Mesothelial cell of epicardium (in vitro differentiated cells): Measurements from ENCODE around the gene SRSF9. TPM values are rescaled to one million over a fixed set of nuclear protein-coding genes. Genes with fewer than 3 reads are reported as not detected.
"Not testable (repeated sequence)": the region's sequence is repeated elsewhere in the genome, so short reads cannot be mapped to it uniquely, and the experiment has no call there.

Experiments used
- DNase-seq, 2 experiments: peaks; one replicate each; pipeline ENCODE4 v3.0.0; 2021; ENCODE audit warnings: low spot score in 2 of 2; ENCODE audit not compliant: unreplicated experiment in 2 of 2
- H3K27ac Mint-ChIP-seq: 2 replicates; pipeline ENCODE4 v1.8.0; 2021; ENCODE audit warnings: mixed read lengths
- H3K27me3 Mint-ChIP-seq: 2 replicates; pipeline ENCODE4 v1.8.0; 2021; ENCODE audit warnings: low read depth, mixed read lengths
- H3K36me3 Mint-ChIP-seq: 2 replicates; pipeline ENCODE4 v1.8.0; 2021; ENCODE audit warnings: mixed read lengths
- H3K4me1 Mint-ChIP-seq: 2 replicates; pipeline ENCODE4 v1.8.0; 2021; ENCODE audit warnings: mixed read lengths
- H3K4me3 Mint-ChIP-seq: 2 replicates; pipeline ENCODE4 v1.8.0; 2021; ENCODE audit warnings: mild to moderate bottlenecking, moderate library complexity, mixed read lengths
- H3K9me3 Mint-ChIP-seq: 2 replicates; pipeline ENCODE4 v1.8.0; 2021; ENCODE audit warnings: mixed read lengths
- total RNA-seq: library from RNA; stranded (reverse); gene quantifications from 3 replicates; pipeline ENCODE4 v1.2.1, GENCODE V29; 2021
- TF ChIP-seq, protein P1 (sequence below): fragments of 200-600 bp; sonication (generic); IDR thresholded peaks from one replicate; pipeline ENCODE4 v1.5.0; 2021; ENCODE audit warnings: antibody characterized with exemption; ENCODE audit not compliant: unreplicated experiment

Gene SRSF9
- total RNA-seq, 1 donor from 2014 or later: 197 TPM

DNA sequence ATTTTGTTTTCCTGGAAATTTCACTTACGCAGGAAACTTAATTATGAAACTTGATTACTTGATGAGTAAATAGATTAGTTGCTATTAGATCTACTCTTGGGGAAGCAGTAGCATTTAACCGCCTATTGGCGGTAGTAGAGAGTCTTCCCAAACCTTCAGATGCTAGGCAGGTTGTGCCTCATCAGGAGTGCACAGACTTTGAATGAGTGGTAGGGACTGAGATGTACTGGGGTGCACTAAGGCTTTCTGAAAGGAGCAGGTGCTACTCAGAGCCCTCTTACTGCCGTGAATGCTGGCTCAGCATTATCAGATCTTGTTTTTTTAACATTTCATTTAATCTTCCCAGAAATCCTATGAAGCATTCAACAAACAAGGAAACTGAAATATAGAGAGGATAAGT lies 15.6 kb downstream of the SRSF9 start:
- Mint-ChIP-seq H3K36me3 (peaks cover 16% of the 10 kb centered on the region), H3K27ac (no peak overlapping the region), H3K9me3 (no peaks in the 10 kb centered on the region), H3K27me3 (no peaks in the 10 kb centered on the region), H3K4me3 (no peak overlapping the region), H3K4me1 (no peaks in the 10 kb centered on the region)
- DNase-seq: no peak
- TF ChIP-seq, protein P1, sequence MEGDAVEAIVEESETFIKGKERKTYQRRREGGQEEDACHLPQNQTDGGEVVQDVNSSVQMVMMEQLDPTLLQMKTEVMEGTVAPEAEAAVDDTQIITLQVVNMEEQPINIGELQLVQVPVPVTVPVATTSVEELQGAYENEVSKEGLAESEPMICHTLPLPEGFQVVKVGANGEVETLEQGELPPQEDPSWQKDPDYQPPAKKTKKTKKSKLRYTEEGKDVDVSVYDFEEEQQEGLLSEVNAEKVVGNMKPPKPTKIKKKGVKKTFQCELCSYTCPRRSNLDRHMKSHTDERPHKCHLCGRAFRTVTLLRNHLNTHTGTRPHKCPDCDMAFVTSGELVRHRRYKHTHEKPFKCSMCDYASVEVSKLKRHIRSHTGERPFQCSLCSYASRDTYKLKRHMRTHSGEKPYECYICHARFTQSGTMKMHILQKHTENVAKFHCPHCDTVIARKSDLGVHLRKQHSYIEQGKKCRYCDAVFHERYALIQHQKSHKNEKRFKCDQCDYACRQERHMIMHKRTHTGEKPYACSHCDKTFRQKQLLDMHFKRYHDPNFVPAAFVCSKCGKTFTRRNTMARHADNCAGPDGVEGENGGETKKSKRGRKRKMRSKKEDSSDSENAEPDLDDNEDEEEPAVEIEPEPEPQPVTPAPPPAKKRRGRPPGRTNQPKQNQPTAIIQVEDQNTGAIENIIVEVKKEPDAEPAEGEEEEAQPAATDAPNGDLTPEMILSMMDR: no peak

DNA sequence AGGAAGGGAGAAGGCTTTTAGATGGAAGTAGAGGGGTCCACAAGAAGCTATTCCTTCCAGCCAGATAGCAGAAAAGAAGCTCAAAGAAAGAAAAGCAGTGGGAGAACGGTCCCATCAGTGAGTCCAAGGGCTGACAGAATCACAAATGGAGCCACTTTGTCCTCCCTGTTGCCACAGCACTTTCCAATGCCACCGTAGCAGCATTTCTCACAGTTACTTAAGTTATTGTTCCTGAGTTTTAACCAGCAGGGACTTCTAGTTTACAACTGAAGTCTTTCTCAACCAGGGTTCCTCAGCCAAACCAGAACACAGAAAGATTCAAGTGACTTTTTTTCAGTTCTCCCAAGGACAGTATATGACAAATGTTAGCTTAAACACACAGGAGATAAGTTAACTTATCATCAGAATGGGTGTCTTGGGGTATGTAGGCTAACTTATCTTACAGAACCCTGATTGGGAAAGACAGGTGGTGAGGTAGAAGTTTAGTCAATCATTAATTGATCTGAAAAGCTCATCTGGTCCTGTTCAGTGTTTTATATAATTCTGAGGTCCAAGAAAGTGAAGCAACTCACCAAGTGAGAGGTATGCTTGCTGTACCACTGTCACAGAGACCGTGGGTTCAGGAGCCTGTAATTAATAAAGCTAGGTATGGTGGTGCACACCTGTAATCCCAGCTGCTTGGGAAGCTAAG lies 16.3 kb downstream of the SRSF9 start:
- DNase-seq: no peak
- no peaks in the 10 kb centered on the region for H3K4me1 Mint-ChIP-seq
- TF ChIP-seq, protein P1: no peak
- no peaks in the 10 kb centered on the region for H3K9me3 Mint-ChIP-seq
- H3K36me3 Mint-ChIP-seq: peaks cover 13% of the 10 kb centered on the region
- H3K4me3 Mint-ChIP-seq: no peak overlapping the region
- H3K27ac Mint-ChIP-seq: no peak overlapping the region
- H3K27me3 Mint-ChIP-seq: no peaks in the 10 kb centered on the region

DNA sequence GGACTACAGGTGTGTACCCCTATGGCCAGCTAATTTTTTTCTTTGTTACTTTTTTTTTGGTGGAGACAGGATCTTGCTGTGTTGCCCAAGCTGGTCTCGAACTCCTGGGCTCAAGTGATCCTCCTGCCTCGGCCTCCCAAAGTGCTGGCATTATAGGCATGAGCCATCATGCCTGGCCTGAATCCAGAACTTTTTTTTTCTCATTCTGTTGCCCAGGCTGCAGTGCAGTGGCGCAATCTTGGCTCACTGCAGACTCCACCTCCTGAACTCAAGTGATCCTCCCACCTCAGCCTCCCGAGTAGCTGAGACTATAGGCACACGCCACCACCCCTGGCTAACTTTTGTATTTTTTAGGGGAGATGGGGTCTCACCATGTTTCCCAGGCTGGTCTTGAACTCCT lies 17.0 kb downstream of the SRSF9 start:
- not testable (repeated sequence) for DNase-seq, H3K27ac Mint-ChIP-seq, H3K9me3 Mint-ChIP-seq, H3K4me3 Mint-ChIP-seq, H3K4me1 Mint-ChIP-seq, H3K27me3 Mint-ChIP-seq
- H3K36me3 Mint-ChIP-seq: peaks cover 13% of the 10 kb centered on the region

DNA sequence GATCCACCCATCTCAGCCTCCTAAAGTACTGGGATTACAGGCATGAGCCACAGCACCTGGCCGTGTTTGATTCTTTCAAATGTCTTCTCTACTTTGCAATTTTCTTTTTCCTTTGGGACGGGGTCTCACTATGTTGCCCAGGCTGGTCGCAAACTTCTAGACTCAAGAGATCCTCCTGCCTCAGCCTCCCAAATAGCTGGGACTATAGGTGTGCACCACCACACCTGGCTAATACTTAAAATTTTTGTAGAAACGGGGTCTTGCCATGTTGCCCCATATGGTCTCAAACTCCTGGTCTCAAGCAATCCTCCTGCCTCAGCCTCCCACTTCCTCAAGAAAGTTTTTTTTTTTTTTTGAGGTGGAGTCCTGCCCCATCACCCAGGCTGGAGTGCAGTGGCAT lies 21.6 kb downstream of the SRSF9 start:
- Mint-ChIP-seq H3K9me3 (no peaks in the 10 kb centered on the region), H3K27me3 (no peaks in the 10 kb centered on the region), H3K4me3 (peak overlapping the region; percentile 95), H3K27ac (no peak overlapping the region), H3K36me3 (peaks cover 2% of the 10 kb centered on the region), H3K4me1 (peaks cover 22% of the 10 kb centered on the region)
- DNase-seq: no peak
- TF ChIP-seq, protein P1: no peak

DNA sequence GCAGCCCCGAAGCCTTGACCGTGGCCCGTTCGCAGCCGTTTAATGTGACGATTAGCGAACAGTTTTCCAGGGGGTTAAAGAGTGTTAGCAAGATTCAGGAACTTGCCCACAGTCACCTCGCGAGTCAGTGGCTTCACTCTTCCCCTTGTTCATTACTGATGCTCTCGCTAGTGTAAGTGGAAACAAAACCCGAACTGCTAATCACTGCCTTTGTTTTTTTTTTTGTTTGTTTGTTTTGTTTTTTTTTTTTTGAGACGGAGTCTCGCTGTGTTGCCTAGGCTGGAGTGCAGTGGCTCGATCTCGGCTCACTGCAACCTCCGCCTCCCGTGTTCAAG lies 22.7 kb downstream of the SRSF9 start:
- not testable (repeated sequence) for H3K36me3 Mint-ChIP-seq

DNA sequence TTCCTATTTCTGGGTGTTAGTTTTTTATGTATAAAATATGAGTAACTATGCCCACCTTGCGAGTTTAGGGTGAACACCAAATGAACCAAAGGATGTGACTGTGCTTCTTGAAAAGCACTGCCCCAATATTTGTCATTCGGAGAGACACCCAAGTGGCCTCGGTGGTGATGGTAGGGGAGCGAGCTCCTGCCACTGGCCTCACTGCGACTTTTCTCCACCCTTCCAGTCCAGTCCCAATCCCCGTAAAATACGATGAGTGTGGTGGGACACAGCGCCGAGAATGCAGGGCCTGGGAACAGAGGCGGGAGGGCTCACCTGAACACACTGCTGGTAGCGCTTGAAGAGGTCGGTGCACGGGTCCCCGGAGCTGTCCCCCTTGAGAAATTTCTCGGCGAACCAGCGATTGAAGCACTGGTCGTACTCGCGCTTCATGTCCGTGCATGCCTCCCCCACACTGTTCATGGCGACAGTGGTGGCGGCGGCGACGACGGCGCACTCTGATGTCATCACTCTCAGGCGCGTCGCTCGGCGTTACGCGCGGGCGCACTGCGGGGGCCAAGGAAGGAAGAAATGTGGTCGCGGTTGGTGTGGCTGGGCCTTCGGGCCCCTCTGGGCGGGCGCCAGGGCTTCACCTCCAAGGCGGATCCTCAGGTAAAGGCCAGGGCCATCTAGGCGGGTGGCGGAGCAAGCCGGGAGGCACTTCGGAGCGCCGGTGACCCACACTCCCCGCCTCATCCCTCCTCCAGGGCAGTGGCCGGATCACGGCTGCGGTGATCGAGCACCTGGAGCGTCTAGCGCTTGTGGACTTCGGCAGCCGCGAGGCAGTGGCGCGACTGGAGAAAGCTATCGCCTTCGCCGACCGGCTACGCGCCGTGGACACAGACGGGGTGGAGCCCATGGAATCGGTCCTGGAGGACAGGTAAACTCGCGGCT lies 23.4 kb downstream of the SRSF9 start, which contains the start of the genes GATC and TRIAP1:
GATC (plus strand) TSS at position 534 of the 933 bp plus-strand sequence; CDS start at position 571, 37 bp downstream.
TRIAP1 (minus strand) TSS at position 474 of the 933 bp plus-strand sequence; CDS start at position 462, 12 bp downstream.
- Mint-ChIP-seq H3K9me3 (no peaks in the 10 kb centered on the region), H3K27me3 (no peaks in the 10 kb centered on the region), H3K4me1 (peaks cover 22% of the 10 kb centered on the region), H3K27ac (peak within 1 kb of the TSS; percentile 98), H3K36me3 (peaks cover 3% of the 10 kb centered on the region), H3K4me3 (peak within 1 kb of the TSS; percentile 95)
- TF ChIP-seq, protein P1: no peak
- peak; percentile 74 to 94 for DNase-seq

More for the DNA sequence above, 22.7 kb downstream of the SRSF9 start:
- not testable (repeated sequence) for H3K9me3 Mint-ChIP-seq, DNase-seq, H3K27me3 Mint-ChIP-seq
- H3K27ac Mint-ChIP-seq: peak overlapping the region; percentile 98
- peak overlapping the region; percentile 95 for H3K4me3 Mint-ChIP-seq
- peaks cover 22% of the 10 kb centered on the region for H3K4me1 Mint-ChIP-seq
